Trophoblast cell (in vitro differentiated cells and primary cell): ENCODE measurements around the gene NDUFA7.
"Not testable (repeated sequence)": the region's sequence is repeated elsewhere in the genome, so short reads cannot be mapped to it uniquely, and the experiment has no call there.

ENCODE experiments used
- DNase-seq, 2 donors: peaks; one replicate each; pipeline ENCODE4 v3.0.0-alpha.2; 2016
- H2AFZ ChIP-seq: 2 replicates; pipeline ENCODE4 v1.6.1; 2013; ENCODE audit warnings: low read length, moderate library complexity, mild to moderate bottlenecking; ENCODE audit not compliant: insufficient read depth, poor library complexity
- H2AK5ac ChIP-seq: 2 replicates; pipeline ENCODE4 v1.6.1; 2013; ENCODE audit warnings: mild to moderate bottlenecking, low read length
- H2BK120ac ChIP-seq: 2 replicates; pipeline ENCODE4 v1.6.1; 2013; ENCODE audit warnings: low read length, mild to moderate bottlenecking, moderate library complexity; ENCODE audit not compliant: insufficient read depth, poor library complexity
- H2BK12ac ChIP-seq: 2 replicates; pipeline ENCODE4 v1.6.1; 2013; ENCODE audit warnings: mild to moderate bottlenecking, low read length, moderate library complexity
- H2BK5ac ChIP-seq: 2 replicates; pipeline ENCODE4 v1.6.1; 2013; ENCODE audit warnings: low read length, low read depth, moderate library complexity, mild to moderate bottlenecking; ENCODE audit not compliant: poor library complexity
- H3K14ac ChIP-seq: 2 replicates; pipeline ENCODE4 v1.6.1; 2013; ENCODE audit warnings: mild to moderate bottlenecking, low read length
- H3K18ac ChIP-seq: 2 replicates; pipeline ENCODE4 v1.6.1; 2013; ENCODE audit warnings: mild to moderate bottlenecking, low read length
- H3K23ac ChIP-seq: 2 replicates; pipeline ENCODE4 v1.6.1; 2013; ENCODE audit warnings: low read length
- H3K27ac ChIP-seq: 2 replicates; pipeline ENCODE4 v1.5.1; 2013; ENCODE audit warnings: low read depth, mild to moderate bottlenecking, inconsistent platforms, low read length, moderate library complexity
- H3K27me3 ChIP-seq: 2 replicates; pipeline ENCODE4 v1.6.1; 2013; ENCODE audit warnings: inconsistent platforms, mild to moderate bottlenecking, low read length, moderate library complexity; ENCODE audit not compliant: insufficient read depth
- H3K36me3 ChIP-seq, 2 experiments: 1 replicate in 1 of 2; 2 replicates in 1 of 2; pipeline ENCODE4 v1.6.1; 2013; ENCODE audit warnings: low read length in 2 of 2, mild to moderate bottlenecking in 2 of 2, moderate library complexity in 1 of 2; ENCODE audit not compliant: insufficient read depth in 2 of 2, control insufficient read depth in 1 of 2
- H3K4ac ChIP-seq: 2 replicates; pipeline ENCODE4 v1.6.1; 2013; ENCODE audit warnings: low read depth, mild to moderate bottlenecking, low read length, moderate library complexity
- H3K4me1 ChIP-seq, 2 experiments: 1 replicate in 1 of 2; 2 replicates in 1 of 2; pipeline ENCODE4 v1.6.1; 2013; ENCODE audit warnings: low read length in 2 of 2, mild to moderate bottlenecking in 2 of 2, moderate library complexity in 1 of 2; ENCODE audit not compliant: insufficient read depth in 2 of 2, control insufficient read depth in 1 of 2
- H3K4me2 ChIP-seq: 2 replicates; pipeline ENCODE4 v1.6.1; 2013; ENCODE audit warnings: inconsistent platforms, mild to moderate bottlenecking, low read length, moderate library complexity
- H3K4me3 ChIP-seq: 2 replicates; pipeline ENCODE4 v1.5.1; 2013; ENCODE audit warnings: mild to moderate bottlenecking, low read depth, low read length, inconsistent platforms
- H3K79me1 ChIP-seq: one replicate; pipeline ENCODE4 v1.6.1; 2013; ENCODE audit warnings: low read length
- H3K79me2 ChIP-seq: 2 replicates; pipeline ENCODE4 v1.6.1; 2013; ENCODE audit warnings: low read length, mild to moderate bottlenecking; ENCODE audit not compliant: control insufficient read depth, insufficient read depth, poor library complexity
- H3K9ac ChIP-seq: 2 replicates; pipeline ENCODE4 v1.6.1; 2013; ENCODE audit warnings: mild to moderate bottlenecking, low read length
- H3K9me3 ChIP-seq: 2 replicates; pipeline ENCODE4 v1.6.1; 2013; ENCODE audit warnings: low read depth, mild to moderate bottlenecking, control low read depth, inconsistent platforms, low read length; ENCODE audit not compliant: insufficient read depth
- H4K12ac ChIP-seq: 2 replicates; pipeline ENCODE4 v1.6.1; 2013; ENCODE audit warnings: low read depth, mild to moderate bottlenecking, low read length, moderate library complexity
- H4K8ac ChIP-seq: 2 replicates; pipeline ENCODE4 v1.6.1; 2013; ENCODE audit warnings: low read depth, mild to moderate bottlenecking, low read length, moderate library complexity
- H4K91ac ChIP-seq: one replicate; pipeline ENCODE4 v1.6.1; 2013; ENCODE audit warnings: low read depth, mild to moderate bottlenecking, low read length, moderate library complexity
- whole genome bisulfite sequencing: extraction: QIAGEN DNeasy Blood & Tissue Kit; methylation state at CpG from one replicate; pipeline ENCODE4 v1.1.7; 2013; ENCODE audit warnings: missing lambda C conversion rate; ENCODE audit not compliant: insufficient read length, insufficient coverage; ENCODE audit errors: extremely low coverage; 5-methylcytosine and 5-hydroxymethylcytosine counted together

NDUFA7 gene

GRCh38 chr19:8319807-8320520 is 1.2 kb downstream of the NDUFA7 start:
- H2AK5ac ChIP-seq = no peak overlapping the region
- H3K79me2 ChIP-seq = peaks cover 18% of the 10 kb centered on the region
- H4K8ac ChIP-seq = no peak overlapping the region
- H2BK120ac ChIP-seq = no peak overlapping the region
- H3K18ac ChIP-seq = no peak overlapping the region
- no peak overlapping the region for H4K91ac ChIP-seq
- no peak overlapping the region for H3K14ac ChIP-seq
- peak overlapping the region; percentile 59 for H3K4ac ChIP-seq
- peaks cover 8 to 9% of the 10 kb centered on the region in 2 experiments for H3K4me1 ChIP-seq
- DNase-seq = no peak
- H3K9ac ChIP-seq = no peak overlapping the region
- H3K9me3 ChIP-seq = no peaks in the 10 kb centered on the region
- H3K27ac ChIP-seq = no peak overlapping the region
- H3K4me2 ChIP-seq = peak overlapping the region; percentile 95
- H2BK12ac ChIP-seq = no peak overlapping the region
- H2BK5ac ChIP-seq = no peak overlapping the region
- H3K4me3 ChIP-seq = no peak overlapping the region
- peaks cover 35 to 37% of the 10 kb centered on the region in 2 experiments for H3K36me3 ChIP-seq
- H3K23ac ChIP-seq = no peak overlapping the region
- WGBS = no CpG with 5 or more reads among the region's 19 CpGs
- no peak overlapping the region for H2AFZ ChIP-seq
- no peak overlapping the region for H4K12ac ChIP-seq
- H3K79me1 ChIP-seq = peaks cover 10% of the 10 kb centered on the region
- H3K27me3 ChIP-seq = no peaks in the 10 kb centered on the region

GRCh38 chr19:8318835-8319234 is 2.3 kb downstream of the NDUFA7 start:
- not testable (repeated sequence) for H3K18ac ChIP-seq, H3K27ac ChIP-seq, H2BK12ac ChIP-seq, H2BK120ac ChIP-seq, H3K27me3 ChIP-seq, H4K91ac ChIP-seq, H3K4me2 ChIP-seq, H3K9me3 ChIP-seq, DNase-seq, H4K8ac ChIP-seq, H3K14ac ChIP-seq, H2BK5ac ChIP-seq, H2AFZ ChIP-seq, H4K12ac ChIP-seq, H3K4me1 ChIP-seq, H3K4me3 ChIP-seq, H3K4ac ChIP-seq, H2AK5ac ChIP-seq, H3K23ac ChIP-seq, H3K9ac ChIP-seq
- H3K79me1 ChIP-seq = peaks cover 10% of the 10 kb centered on the region
- WGBS = no CpG with 5 or more reads among the region's 9 CpGs
- peaks cover 18% of the 10 kb centered on the region for H3K79me2 ChIP-seq
- peaks cover 31 to 34% of the 10 kb centered on the region in 2 experiments for H3K36me3 ChIP-seq

DNA sequence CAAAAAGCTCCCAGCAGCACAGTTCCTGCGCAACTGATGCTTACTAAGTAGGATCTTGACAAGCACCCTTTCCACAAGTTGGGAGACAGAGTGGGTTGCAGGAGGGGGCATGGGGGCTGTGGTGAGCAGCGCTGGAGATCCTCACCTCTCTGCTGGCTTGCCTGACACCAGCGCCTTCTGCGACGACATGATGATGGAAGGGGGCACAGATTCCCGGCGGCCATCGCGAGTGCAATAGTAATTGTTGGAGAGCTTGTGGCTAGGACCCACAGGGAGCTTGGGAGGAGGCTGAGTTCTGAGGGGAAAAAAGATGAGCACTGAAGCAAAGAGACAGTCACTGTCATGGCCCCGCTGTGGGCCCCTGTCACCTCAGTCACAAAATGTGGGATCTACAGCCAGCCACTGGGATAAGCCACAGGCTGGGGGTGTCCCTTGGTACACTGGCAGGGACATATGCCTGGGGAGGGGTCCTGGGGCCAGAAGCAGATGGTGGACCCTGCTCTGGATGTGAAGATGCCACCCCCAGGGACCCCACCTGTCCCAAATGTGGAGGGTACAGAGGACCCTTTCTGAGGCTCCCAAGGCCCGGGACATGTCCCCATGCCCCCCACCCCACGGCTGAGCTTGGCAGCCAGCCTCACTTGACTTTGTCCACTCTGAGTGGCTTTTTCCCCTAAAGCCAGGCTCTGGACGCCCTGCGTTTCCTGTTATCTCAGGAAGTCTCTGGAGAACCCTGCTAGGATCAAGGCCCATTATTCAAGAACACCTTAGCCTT is 4.6 kb downstream of the NDUFA7 start:
- H2BK5ac ChIP-seq = no peak overlapping the region
- peaks cover 8% of the 10 kb centered on the region for H3K79me2 ChIP-seq
- H2AK5ac ChIP-seq = no peak overlapping the region
- peaks cover 28 to 34% of the 10 kb centered on the region in 2 experiments for H3K36me3 ChIP-seq
- peaks cover 7% of the 10 kb centered on the region for H3K79me1 ChIP-seq
- no peak overlapping the region for H2BK120ac ChIP-seq
- no peaks in the 10 kb centered on the region for H3K9me3 ChIP-seq
- no peak overlapping the region for H4K91ac ChIP-seq
- H3K27ac ChIP-seq = no peak overlapping the region
- no peak overlapping the region for H3K9ac ChIP-seq
- H2BK12ac ChIP-seq = no peak overlapping the region
- no peak overlapping the region for H4K8ac ChIP-seq
- no peak overlapping the region for H3K23ac ChIP-seq
- no peak overlapping the region for H4K12ac ChIP-seq
- no peak overlapping the region for H3K18ac ChIP-seq
- H3K4me1 ChIP-seq = peaks cover 0 to 3% of the 10 kb centered on the region in 2 experiments
- no peak overlapping the region for H3K14ac ChIP-seq
- no peak overlapping the region for H2AFZ ChIP-seq
- no CpG with 5 or more reads among the region's 14 CpGs for WGBS
- no peak overlapping the region for H3K4ac ChIP-seq
- H3K4me3 ChIP-seq = no peak overlapping the region
- DNase-seq = no peak
- no peaks in the 10 kb centered on the region for H3K27me3 ChIP-seq
- H3K4me2 ChIP-seq = no peak overlapping the region

- H3K27ac ChIP-seq, H3K4ac ChIP-seq, H4K91ac ChIP-seq, H3K4me2 ChIP-seq, H3K9me3 ChIP-seq, H2AFZ ChIP-seq, H3K18ac ChIP-seq, H3K9ac ChIP-seq, H2BK120ac ChIP-seq, H3K27me3 ChIP-seq, H2AK5ac ChIP-seq, H3K23ac ChIP-seq, H3K4me1 ChIP-seq, H3K14ac ChIP-seq, H3K79me2 ChIP-seq, H3K79me1 ChIP-seq, H4K8ac ChIP-seq, H2BK5ac ChIP-seq, H3K4me3 ChIP-seq, H4K12ac ChIP-seq, H2BK12ac ChIP-seq: not testable (repeated sequence)
- peaks cover 39 to 45% of the 10 kb centered on the region in 2 experiments for H3K36me3 ChIP-seq
- peak; percentile 93 to 97 for DNase-seq
- WGBS = no CpG with 5 or more reads among the region's 11 CpGs
These were observed 6.1 kb downstream of the NDUFA7 start for GRCh38 chr19:8314981-8315640.
